Medulla oblongata (tissue), 1 donor: ENCODE measurements around the gene PPP1R1A.

Experiments
- DNase-seq: peaks from one replicate; pipeline ENCODE4 v3.0.0-alpha.2; 2015; ENCODE audit errors: extremely low spot score

The PPP1R1A gene

GRCh38 chr12:54535474-54535873 is 53.0 kb downstream of the PPP1R1A start:
- no peak for DNase-seq

- no peak for DNase-seq
Observed at GRCh38 chr12:54529581-54529980, 58.9 kb downstream of the PPP1R1A start.
